Loucy (cell line): ENCODE data around the gene NTSR2.

Experiments used
- H2AFZ ChIP-seq: fragments of 200-600 bp; sonication (generic); 2 replicates; pipeline ENCODE4 v1.6.0; 2016; ENCODE audit warnings: antibody characterized with exemption, mild to moderate bottlenecking, low read length, moderate library complexity
- H3F3A ChIP-seq: fragments of 200-600 bp; 2 replicates; pipeline ENCODE4 v1.6.0; 2016; ENCODE audit warnings: antibody characterized with exemption, low read depth, mild to moderate bottlenecking
- H3K27me3 ChIP-seq: fragments of 200-600 bp; sonication (generic); 2 replicates; pipeline ENCODE4 v1.6.1; 2014; ENCODE audit warnings: low read length, mild to moderate bottlenecking; ENCODE audit not compliant: insufficient read depth, poor library complexity, severe bottlenecking
- H3K36me3 ChIP-seq: fragments of 200-600 bp; sonication (generic); 2 replicates; pipeline ENCODE4 v1.6.1; 2016; ENCODE audit warnings: low read length; ENCODE audit not compliant: insufficient read depth
- H3K4me1 ChIP-seq: fragments of 200-600 bp; sonication (generic); 2 replicates; pipeline ENCODE4 v1.5.1; 2014; ENCODE audit warnings: low read length, mild to moderate bottlenecking; ENCODE audit not compliant: insufficient read depth, poor library complexity, severe bottlenecking
- H3K4me2 ChIP-seq: fragments of 200-600 bp; sonication (generic); 2 replicates; pipeline ENCODE4 v1.6.0; 2014; ENCODE audit warnings: antibody characterized with exemption, low read length, low read depth, mild to moderate bottlenecking; ENCODE audit not compliant: poor library complexity, severe bottlenecking
- H3K4me3 ChIP-seq: fragments of 200-600 bp; sonication (generic); 2 replicates; pipeline ENCODE4 v1.5.1; 2014; ENCODE audit warnings: low read length, mild to moderate bottlenecking, mixed read lengths; ENCODE audit not compliant: poor library complexity, severe bottlenecking
- H3K79me2 ChIP-seq: fragments of 200-600 bp; sonication (generic); 2 replicates; pipeline ENCODE4 v1.6.1; 2014; ENCODE audit warnings: low read length; ENCODE audit not compliant: insufficient read depth
- H3K9ac ChIP-seq: fragments of 200-600 bp; sonication (generic); 2 replicates; pipeline ENCODE4 v1.6.0; 2014; ENCODE audit warnings: mild to moderate bottlenecking, low read depth, low read length, moderate library complexity; ENCODE audit not compliant: poor library complexity, severe bottlenecking
- H3K9me2 ChIP-seq: fragments of 200-600 bp; sonication (generic); replicated peaks from 2 replicates; pipeline ENCODE4 v1.6.1; 2016; ENCODE audit warnings: low read depth, low read length, mixed read lengths
- H3K9me3 ChIP-seq: fragments of 200-600 bp; sonication (generic); 2 replicates; pipeline ENCODE4 v1.6.1; 2014; ENCODE audit warnings: mild to moderate bottlenecking, antibody characterized with exemption, low read length, low read depth; ENCODE audit not compliant: insufficient read depth
- H4K20me1 ChIP-seq: fragments of 200-600 bp; sonication (generic); 2 replicates; pipeline ENCODE4 v1.6.0; 2014; ENCODE audit warnings: antibody characterized with exemption, low read length, mild to moderate bottlenecking; ENCODE audit not compliant: insufficient read depth, poor library complexity, severe bottlenecking
- CTCF ChIP-seq: fragments of 200-600 bp; sonication (generic); conservative IDR thresholded peaks from 2 replicates; pipeline ENCODE4 v1.5.1; 2014; ENCODE audit warnings: mild to moderate bottlenecking, antibody characterized with exemption, low read length
- EZH2phosphoT487 ChIP-seq: fragments of 200-600 bp; IDR thresholded peaks from 2 replicates; pipeline ENCODE4 v1.6.1; 2018; ENCODE audit warnings: antibody characterized with exemption, mild to moderate bottlenecking, moderate library complexity, borderline replicate concordance

The NTSR2 gene

GRCh38 chr2:11705063-11705462 lies 35.1 kb upstream of the NTSR2 start:
- Histone ChIP-seq H3F3A (no peaks in the 10 kb centered on the region), H3K27me3 (no peaks in the 10 kb centered on the region), H3K9ac (no peak overlapping the region), H3K79me2 (no peaks in the 10 kb centered on the region), H4K20me1 (no peaks in the 10 kb centered on the region), H3K9me3 (no peaks in the 10 kb centered on the region), H3K4me3 (no peak overlapping the region), H3K4me2 (no peak overlapping the region), H3K9me2 (no peaks in the 10 kb centered on the region), H2AFZ (no peak overlapping the region), H3K4me1 (peaks cover 44% of the 10 kb centered on the region), H3K36me3 (no peaks in the 10 kb centered on the region)
- TF ChIP-seq EZH2phosphoT487 (no peak), CTCF (no peak)

- Histone ChIP-seq H3K4me1 (peaks cover 44% of the 10 kb centered on the region), H3K27me3 (no peaks in the 10 kb centered on the region), H2AFZ (no peak overlapping the region), H3K9me3 (no peaks in the 10 kb centered on the region), H3K36me3 (no peaks in the 10 kb centered on the region), H3K9ac (no peak overlapping the region), H3K4me3 (no peak overlapping the region), H3K79me2 (no peaks in the 10 kb centered on the region), H3K4me2 (no peak overlapping the region), H3F3A (no peaks in the 10 kb centered on the region), H3K9me2 (no peaks in the 10 kb centered on the region), H4K20me1 (no peaks in the 10 kb centered on the region)
- TF ChIP-seq CTCF (no peak), EZH2phosphoT487 (no peak)
Observed at GRCh38 chr2:11703700-11704099, 33.7 kb upstream of the NTSR2 start.

GRCh38 chr2:11702946-11703345 lies 33.0 kb upstream of the NTSR2 start:
- Histone ChIP-seq H2AFZ (no peak overlapping the region), H3K79me2 (no peaks in the 10 kb centered on the region), H3K4me2 (no peak overlapping the region), H3F3A (no peaks in the 10 kb centered on the region), H3K27me3 (no peaks in the 10 kb centered on the region), H3K9me2 (no peaks in the 10 kb centered on the region), H3K4me1 (peaks cover 44% of the 10 kb centered on the region), H3K9ac (no peak overlapping the region), H3K36me3 (no peaks in the 10 kb centered on the region), H3K4me3 (no peak overlapping the region), H3K9me3 (no peaks in the 10 kb centered on the region), H4K20me1 (no peaks in the 10 kb centered on the region)
- TF ChIP-seq CTCF (no peak), EZH2phosphoT487 (no peak)
